NCI-H1092 treated with DMSO at 0.1 percent for 48 hours (cell line): ENCODE data around the gene MOCS2.

Source experiments
- DNase-seq: peaks from one replicate; lab custom pipeline; 2025; lab: John Stamatoyannopoulos, UW

Gene MOCS2

GRCh38 chr5:53048248-53048647 lies 61.3 kb downstream of the MOCS2 start:
- DNase-seq: no peak
